GM18505 (cell line): ENCODE data around the gene AMDHD2.
"Not testable (repeated sequence)": the region's sequence is repeated elsewhere in the genome, so short reads cannot be mapped to it uniquely, and the experiment has no call there.

Experiments used
- ATAC-seq: cut with Tn5 transposase; IDR thresholded peaks from one replicate; pipeline ENCODE4 v1.9.1; 2021; ENCODE audit not compliant: unreplicated experiment

Gene AMDHD2

DNA sequence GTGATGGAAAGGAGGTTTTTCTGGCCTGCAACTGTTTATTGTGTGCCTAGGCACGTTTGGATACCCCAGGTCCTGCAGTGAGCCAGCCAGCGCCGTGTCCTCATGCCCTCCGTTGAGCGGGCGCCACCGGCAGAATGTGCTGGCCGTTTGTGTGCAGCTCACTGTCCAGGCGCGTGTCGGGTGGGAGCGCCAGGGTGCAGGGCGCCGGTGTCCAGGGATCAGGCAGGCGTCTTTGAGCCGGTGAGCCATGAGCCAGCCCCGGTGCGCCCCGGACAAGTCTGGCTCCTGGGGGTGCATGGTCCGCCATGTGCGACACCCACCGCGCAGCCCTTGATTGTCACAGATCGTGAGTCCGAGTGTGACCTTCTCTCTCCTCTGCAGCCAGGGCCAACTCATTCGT, 56.9 kb downstream of the AMDHD2 start:
- ATAC-seq = not testable (repeated sequence)

DNA sequence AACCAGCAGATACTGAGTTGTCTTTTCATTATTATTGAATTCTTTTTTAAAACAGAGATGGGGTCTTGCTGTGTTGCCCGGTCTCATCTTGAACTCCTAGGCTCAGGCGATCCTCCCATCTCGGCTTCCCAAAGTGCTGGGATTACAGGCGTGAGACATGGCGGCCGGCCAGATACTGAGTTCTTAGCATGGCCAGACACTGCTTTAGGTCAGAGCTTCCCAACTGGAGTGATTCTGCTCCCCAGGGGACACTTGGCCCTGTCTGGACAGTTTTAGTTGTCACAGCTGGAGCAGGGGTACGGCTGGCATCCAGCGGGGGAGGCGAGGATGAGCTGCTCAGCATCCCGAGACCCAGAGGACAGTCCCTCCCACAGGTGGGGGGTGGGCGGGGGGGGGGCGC, 58.7 kb downstream of the AMDHD2 start:
- not testable (repeated sequence) for ATAC-seq

DNA sequence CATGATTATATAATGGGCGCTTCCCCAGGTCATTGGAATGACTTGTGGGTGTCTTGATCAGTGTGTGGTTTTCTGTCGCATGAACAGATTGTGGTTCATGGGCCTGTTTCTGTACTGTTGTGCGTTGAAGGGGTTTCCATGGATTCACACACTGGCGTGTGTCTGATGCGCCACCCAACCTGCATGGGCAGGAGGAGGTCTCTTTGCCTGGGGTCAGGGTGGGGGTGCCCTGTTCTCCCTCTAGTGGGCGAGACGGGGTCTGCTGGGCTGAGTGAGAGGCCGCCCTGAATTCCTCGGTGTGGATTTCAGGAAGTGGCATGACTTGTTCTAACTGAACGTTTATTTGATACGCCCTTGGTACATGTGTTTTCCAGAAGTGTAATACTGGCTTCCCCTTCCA, 60.0 kb downstream of the AMDHD2 start:
- ATAC-seq = not testable (repeated sequence)

DNA sequence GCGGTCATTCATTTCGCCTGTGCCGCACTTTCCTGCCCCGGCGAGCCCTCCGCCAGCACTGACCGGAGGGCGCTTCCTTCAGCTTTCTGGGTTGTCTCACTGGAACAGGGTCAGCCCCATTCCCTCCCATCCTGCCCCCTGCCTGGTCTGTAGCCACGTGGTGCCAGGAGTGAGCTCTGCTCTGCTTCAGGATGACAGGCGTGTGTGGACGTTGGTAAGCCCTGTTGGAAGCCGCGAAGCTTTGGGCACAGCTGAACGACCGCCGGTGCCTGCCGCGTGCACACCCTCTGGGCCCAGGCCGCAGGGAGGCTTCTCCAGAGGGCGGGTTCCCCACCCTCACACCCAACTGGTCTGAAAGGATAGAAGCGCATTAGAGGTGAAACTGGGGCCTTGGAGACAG, 60.6 kb downstream of the AMDHD2 start:
- not testable (repeated sequence) for ATAC-seq
